Endometrial microvascular endothelial cells (primary cell): Measurements from ENCODE around the gene SPTSSB. TPM values are rescaled to one million over a fixed set of nuclear protein-coding genes. Genes with fewer than 3 reads are reported as not detected.

ENCODE experiments used
- in situ Hi-C: cut with HindIII; loops from 2 replicates; pipeline ENCODE4 v1.10.0; 2017; ENCODE audit warnings: low sequenced_read_pairs, low pct_unique_long_range_greater_than_20kb; ENCODE audit errors: inconsistent ontology term
- total RNA-seq: library from RNA; depleted of rRNA; stranded (reverse); fragments of >200 nt; gene quantifications from one replicate; pipeline ENCODE4 v1.2.3, GENCODE V29; 2015; ENCODE audit errors: inconsistent ontology term

Gene SPTSSB
- total RNA-seq, 1 donor from 2014 or later: not detected

GRCh38 chr3:161393803-161394202, 22.5 kb upstream of the SPTSSB start:
- in situ Hi-C loops: no loop called here

GRCh38 chr3:161393310-161393709, 22.0 kb upstream of the SPTSSB start:
- in situ Hi-C loops: no loop called here

- in situ Hi-C loops: no loop called here
Measured at GRCh38 chr3:161392853-161393252, 21.5 kb upstream of the SPTSSB start.

- in situ Hi-C loops: no loop called here
Measured at GRCh38 chr3:161390200-161390599, 18.9 kb upstream of the SPTSSB start.

GRCh38 chr3:161389445-161390035, 18.2 kb upstream of the SPTSSB start:
- in situ Hi-C loops: no loop called here

GRCh38 chr3:161388855-161389254, 17.5 kb upstream of the SPTSSB start:
- in situ Hi-C loops: no loop called here

GRCh38 chr3:161386991-161387770, 15.9 kb upstream of the SPTSSB start:
- in situ Hi-C loops: no loop called here

- in situ Hi-C loops: no loop called here
Measured at GRCh38 chr3:161372321-161373260, 1.3 kb upstream of the SPTSSB start.

- in situ Hi-C loops: no loop called here
Measured at GRCh38 chr3:161369531-161369930, 1.8 kb downstream of the SPTSSB start.

- in situ Hi-C loops: no loop called here
Measured at GRCh38 chr3:161366094-161366493, 5.2 kb downstream of the SPTSSB start.

- in situ Hi-C loops: no loop called here
Measured at GRCh38 chr3:161358488-161358887, 12.8 kb downstream of the SPTSSB start.

GRCh38 chr3:161356287-161356686, 15.0 kb downstream of the SPTSSB start:
- in situ Hi-C loops: no loop called here

GRCh38 chr3:161355508-161355907, 15.8 kb downstream of the SPTSSB start:
- in situ Hi-C loops: no loop called here

- in situ Hi-C loops: no loop called here
Measured at GRCh38 chr3:161354554-161354953, 16.8 kb downstream of the SPTSSB start.

- in situ Hi-C loops: no loop called here
Measured at GRCh38 chr3:161351330-161351729, 20.0 kb downstream of the SPTSSB start.

GRCh38 chr3:161350916-161351315, 20.4 kb downstream of the SPTSSB start:
- in situ Hi-C loops: no loop called here

- in situ Hi-C loops: no loop called here
Measured at GRCh38 chr3:161349529-161350312, 21.6 kb downstream of the SPTSSB start.

GRCh38 chr3:161348796-161349400, 22.4 kb downstream of the SPTSSB start:
- in situ Hi-C loops: no loop called here
